B cell (primary cell): ENCODE data around the gene CCL11. TPM values are rescaled to one million over a fixed set of nuclear protein-coding genes. Genes with fewer than 3 reads are reported as not detected.
"Not testable (repeated sequence)": the region's sequence is repeated elsewhere in the genome, so short reads cannot be mapped to it uniquely, and the experiment has no call there.

Experiments used
- ATAC-seq: fragments of 200-7000 bp; cut with Tn5 transposase; one replicate; pipeline ENCODE4 v1.10.0; 2021; ENCODE audit warnings: low read depth, mild to moderate bottlenecking, moderate number of reproducible peaks, moderate library complexity
- CTCF ChIA-PET: fragments of 350-600 bp; sonication (Branson Sonifier 250); formaldehyde crosslinking; loops from one replicate; lab custom pipeline; 2021; ENCODE audit warnings: antibody characterized with exemption, inconsistent platforms; lab: Charles Lee
- POLR2A ChIA-PET: fragments of 350-600 bp; sonication (Branson Sonifier 250); formaldehyde crosslinking; loops from one replicate; lab custom pipeline; 2021; ENCODE audit warnings: antibody characterized with exemption; lab: Charles Lee
- DNase-seq: peaks from one replicate; pipeline ENCODE4 v3.0.0; 2013
- H2AFZ ChIP-seq: 2 replicates; pipeline ENCODE4 v1.6.1; 2012; ENCODE audit warnings: mild to moderate bottlenecking, low read depth, low read length; ENCODE audit not compliant: insufficient read depth, poor library complexity, severe bottlenecking
- H3K27ac ChIP-seq, 2 donors: 1 replicate in 1 of 2; 2 replicates in 1 of 2; pipeline ENCODE4 v1.5.1; 2012 to 2013; ENCODE audit warnings: low read length in 2 of 2, mild to moderate bottlenecking in 2 of 2, moderate library complexity in 1 of 2
- H3K27me3 ChIP-seq, 4 experiments: fragments of 200-600 bp in 1 of 4; sonication (generic) in 1 of 4; replicated peaks in 1 of 4; 1 replicate in 2 of 4; 2 replicates in 2 of 4; pipeline versions ENCODE4 v1.6.1 to v1.7.0; 2013 to 2016; ENCODE audit warnings: low read length in 3 of 4, mild to moderate bottlenecking in 2 of 4, mixed read lengths in 1 of 4, moderate library complexity in 1 of 4; ENCODE audit not compliant: insufficient read depth in 4 of 4, control insufficient read depth in 3 of 4; ENCODE audit errors: control extremely low read depth in 1 of 4
- H3K36me3 ChIP-seq, 2 experiments: replicated peaks in 1 of 2; 1 replicate in 1 of 2; 2 replicates in 1 of 2; pipeline versions ENCODE4 v1.6.1 to v1.7.1; 2013; ENCODE audit warnings: low read length in 1 of 2; ENCODE audit not compliant: insufficient read depth in 2 of 2, control insufficient read depth in 1 of 2; ENCODE audit errors: control extremely low read depth in 1 of 2, extremely low read depth in 1 of 2
- H3K4me1 ChIP-seq, 2 donors: fragments of 200-600 bp in 1 of 2; sonication (generic) in 1 of 2; 1 replicate in 1 of 2; 2 replicates in 1 of 2; pipeline versions ENCODE4 v1.5.1 to v1.6.1; 2013 to 2017; ENCODE audit warnings: low read length in 2 of 2; ENCODE audit not compliant: control insufficient read depth in 2 of 2, insufficient read depth in 2 of 2
- H3K4me2 ChIP-seq: replicated peaks from 2 replicates; pipeline ENCODE3; 2012; ENCODE audit warnings: mild to moderate bottlenecking, low read depth, low read length; ENCODE audit not compliant: poor library complexity, severe bottlenecking
- H3K4me3 ChIP-seq, 5 experiments: fragments of 200-600 bp in 1 of 5; sonication (generic) in 1 of 5; 1 replicate in 3 of 5; 2 replicates in 2 of 5; pipeline versions ENCODE4 v1.5.1 to v1.7.0; 2011 to 2016; ENCODE audit warnings: low read length in 4 of 5, mild to moderate bottlenecking in 4 of 5, low read depth in 2 of 5, control low read depth in 1 of 5, moderate library complexity in 1 of 5; ENCODE audit not compliant: insufficient read depth in 1 of 5; ENCODE audit errors: control extremely low read depth in 1 of 5, extremely low read depth in 1 of 5
- H3K79me2 ChIP-seq: fragments of 200-600 bp; sonication (generic); one replicate; pipeline ENCODE4 v1.6.0; 2016; ENCODE audit warnings: low read length; ENCODE audit not compliant: control insufficient read depth, insufficient read depth
- H3K9ac ChIP-seq: fragments of 200-600 bp; sonication (generic); 2 replicates; pipeline ENCODE4 v1.6.1; 2017; ENCODE audit warnings: mild to moderate bottlenecking, low read length, moderate library complexity
- H3K9me3 ChIP-seq, 3 donors: one replicate each; pipeline versions ENCODE4 v1.6.1 to v1.7.1; 2013; ENCODE audit warnings: low read length in 2 of 3; ENCODE audit not compliant: control insufficient read depth in 2 of 3, insufficient read depth in 1 of 3; ENCODE audit errors: control extremely low read depth in 1 of 3
- H4K20me1 ChIP-seq: 2 replicates; pipeline ENCODE4 v1.6.0; 2012; ENCODE audit warnings: mild to moderate bottlenecking, low read length; ENCODE audit not compliant: insufficient read depth, control insufficient read depth, poor library complexity, severe bottlenecking
- H3K27ac Mint-ChIP-seq: one replicate; pipeline ENCODE4 v1.8.0; 2021; ENCODE audit warnings: mixed read lengths
- H3K27me3 Mint-ChIP-seq: one replicate; pipeline ENCODE4 v1.8.0; 2021; ENCODE audit warnings: mixed read lengths
- H3K4me1 Mint-ChIP-seq: one replicate; pipeline ENCODE4 v1.8.0; 2021; ENCODE audit warnings: mixed read lengths
- H3K4me3 Mint-ChIP-seq: one replicate; pipeline ENCODE4 v1.8.0; 2021; ENCODE audit warnings: mixed read lengths
- H3K9me3 Mint-ChIP-seq: one replicate; pipeline ENCODE4 v1.8.0; 2022; ENCODE audit warnings: mixed read lengths; ENCODE audit not compliant: insufficient read depth
- EZH2 ChIP-seq: IDR thresholded peaks from 2 replicates; pipeline ENCODE4 v1.6.1; 2012; ENCODE audit warnings: borderline replicate concordance, low read depth, mild to moderate bottlenecking, moderate library complexity, low read length; ENCODE audit not compliant: insufficient read depth, poor library complexity, severe bottlenecking
- WGBS: methylation state at CpG from one replicate; pipeline ENCODE4 v1.1.5; 2013; ENCODE audit warnings: missing lambda C conversion rate; ENCODE audit not compliant: insufficient coverage; 5-methylcytosine and 5-hydroxymethylcytosine counted together
- intact Hi-C: fragments of 100-400 bp; cut with micrococcal nuclease; formaldehyde crosslinking; loops from one replicate; pipeline ENCODE4 v1.10.0; 2022
- polyA plus RNA-seq: library from polyadenylated mRNA; depleted of rRNA; stranded (reverse); fragments of >200 nt; gene quantifications from 2 replicates; pipeline ENCODE4 v1.2.3, GENCODE V29; 2012
- total RNA-seq, 2 donors: library from RNA; stranded (reverse); fragments of 120-200 nt in 1 of 2; gene quantifications; 1 replicate in 1 of 2; 2 replicates in 1 of 2; pipeline versions ENCODE4 v1.2.3 to v1.2.4, GENCODE V29; 2013 to 2022
- TF ChIP-seq, protein P1 (sequence below): fragments of 200-600 bp; IDR thresholded peaks from one replicate; pipeline ENCODE4 v1.8.0; 2022; ENCODE audit warnings: antibody characterized with exemption, mild to moderate bottlenecking

CCL11 gene
- total and polyA plus RNA-seq, 2 donors (not counting 1 experiment from before 2014, with no cell fraction given), result not detected

DNA sequence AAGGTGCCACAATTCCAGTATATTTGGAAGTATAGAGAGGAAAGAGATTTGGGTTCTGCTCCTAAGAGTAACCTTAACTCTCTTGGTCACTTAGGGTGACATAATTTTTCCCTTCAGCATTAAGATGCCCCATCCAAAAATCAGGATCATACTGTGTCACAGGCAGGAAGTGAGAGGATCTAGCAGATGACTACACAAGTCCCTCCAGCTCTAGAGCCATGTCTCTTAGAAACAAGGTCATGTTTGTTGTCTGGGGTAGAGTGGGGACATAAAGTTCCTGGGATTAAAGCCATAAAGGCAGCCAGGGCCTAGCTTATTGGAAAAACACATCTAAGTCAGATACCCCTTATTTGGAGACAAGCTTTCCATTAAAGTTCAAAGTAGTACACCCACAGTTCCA lies 36.4 kb downstream of the CCL11 start:
- Mint-ChIP-seq H3K27ac (no peak overlapping the region), H3K27me3 (peaks cover 23% of the 10 kb centered on the region), H3K9me3 (no peaks in the 10 kb centered on the region), H3K4me3 (no peak overlapping the region), H3K4me1 (no peaks in the 10 kb centered on the region)
- Histone ChIP-seq H2AFZ (no peak overlapping the region), H3K4me1 (no peaks in the 10 kb centered on the region), H3K9ac (no peak overlapping the region), H3K4me3 (no peak overlapping the region), H3K27ac (no peak overlapping the region), H3K36me3 (no peaks in the 10 kb centered on the region), H3K4me2 (no peak overlapping the region), H3K79me2 (no peaks in the 10 kb centered on the region), H3K27me3 (peaks cover 0 to 9% (median 2%) of the 10 kb centered on the region in 4 experiments), H4K20me1 (no peaks in the 10 kb centered on the region), H3K9me3 (peaks cover 0 to 5% (median 3%) of the 10 kb centered on the region in 3 donors)
- intact Hi-C loops, result no loop called here
- ATAC-seq (no peak), DNase-seq (no peak)
- POLR2A ChIA-PET, result no interaction called here
- TF ChIP-seq, protein P1, sequence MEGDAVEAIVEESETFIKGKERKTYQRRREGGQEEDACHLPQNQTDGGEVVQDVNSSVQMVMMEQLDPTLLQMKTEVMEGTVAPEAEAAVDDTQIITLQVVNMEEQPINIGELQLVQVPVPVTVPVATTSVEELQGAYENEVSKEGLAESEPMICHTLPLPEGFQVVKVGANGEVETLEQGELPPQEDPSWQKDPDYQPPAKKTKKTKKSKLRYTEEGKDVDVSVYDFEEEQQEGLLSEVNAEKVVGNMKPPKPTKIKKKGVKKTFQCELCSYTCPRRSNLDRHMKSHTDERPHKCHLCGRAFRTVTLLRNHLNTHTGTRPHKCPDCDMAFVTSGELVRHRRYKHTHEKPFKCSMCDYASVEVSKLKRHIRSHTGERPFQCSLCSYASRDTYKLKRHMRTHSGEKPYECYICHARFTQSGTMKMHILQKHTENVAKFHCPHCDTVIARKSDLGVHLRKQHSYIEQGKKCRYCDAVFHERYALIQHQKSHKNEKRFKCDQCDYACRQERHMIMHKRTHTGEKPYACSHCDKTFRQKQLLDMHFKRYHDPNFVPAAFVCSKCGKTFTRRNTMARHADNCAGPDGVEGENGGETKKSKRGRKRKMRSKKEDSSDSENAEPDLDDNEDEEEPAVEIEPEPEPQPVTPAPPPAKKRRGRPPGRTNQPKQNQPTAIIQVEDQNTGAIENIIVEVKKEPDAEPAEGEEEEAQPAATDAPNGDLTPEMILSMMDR, result no peak
- no peak for TF ChIP-seq EZH2
- CTCF ChIA-PET, result interaction anchor here (2.7 kb wide), 1 partner anchor 40 kb away, joined by 6 read pairs; no protein-coding TSS in a partner anchor

DNA sequence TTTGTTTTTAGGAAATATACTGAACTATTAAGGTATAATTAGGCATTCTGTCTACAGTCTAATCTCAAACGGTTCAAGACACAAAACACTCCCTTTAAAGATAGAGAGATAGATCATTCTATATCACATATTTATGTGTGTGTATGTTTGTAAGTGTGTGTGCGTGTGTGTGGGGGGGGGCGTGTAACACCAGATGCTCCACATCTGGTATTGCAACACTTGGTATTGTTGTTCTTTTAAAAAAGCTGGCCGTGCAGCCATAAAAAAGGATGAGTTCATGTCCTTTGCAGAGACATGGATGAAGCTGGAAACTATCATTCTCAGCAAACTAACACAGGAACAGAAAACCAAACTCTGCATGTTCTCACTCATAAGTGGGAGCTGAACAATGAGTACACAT lies 42.0 kb downstream of the CCL11 start:
- H3K9me3 Mint-ChIP-seq, H3K27ac ChIP-seq, H3K9me3 ChIP-seq, POLR2A ChIA-PET, H3K36me3 ChIP-seq, H2AFZ ChIP-seq, H4K20me1 ChIP-seq, H3K4me3 Mint-ChIP-seq, H3K4me2 ChIP-seq, H3K4me1 ChIP-seq, H3K9ac ChIP-seq, intact Hi-C loops, CTCF ChIA-PET, H3K27ac Mint-ChIP-seq, H3K79me2 ChIP-seq, H3K4me1 Mint-ChIP-seq, H3K27me3 ChIP-seq, ATAC-seq, DNase-seq, H3K4me3 ChIP-seq: not testable (repeated sequence)
- peaks cover 31% of the 10 kb centered on the region for H3K27me3 Mint-ChIP-seq
- WGBS, result 88% methylated on average over 2 of the region's 4 CpGs
